Left ventricle myocardium inferior (tissue), 1 donor: ENCODE data around the gene ACADVL. TPM values are rescaled to one million over a fixed set of nuclear protein-coding genes. Genes with fewer than 3 reads are reported as not detected.
A peak's percentile ranks its signal among the peaks of the same experiment; 100 is the strongest.

ENCODE experiments used
- DNase-seq: peaks from one replicate; pipeline ENCODE4 v3.0.0-alpha.2; 2020
- H3K27ac ChIP-seq: fragments of 200-600 bp; replicated peaks from 2 replicates; pipeline ENCODE4 v1.8.0; 2021
- H3K27me3 ChIP-seq: fragments of 200-600 bp; 2 replicates; pipeline ENCODE4 v1.8.0; 2021; ENCODE audit warnings: low read depth
- H3K36me3 ChIP-seq: fragments of 200-600 bp; 2 replicates; pipeline ENCODE4 v1.8.0; 2021
- H3K4me1 ChIP-seq: fragments of 200-600 bp; 2 replicates; pipeline ENCODE4 v1.8.0; 2021
- H3K4me3 ChIP-seq: fragments of 200-600 bp; 2 replicates; pipeline ENCODE4 v1.8.0; 2021; ENCODE audit warnings: mild to moderate bottlenecking, moderate library complexity
- H3K9me3 ChIP-seq: fragments of 200-600 bp; replicated peaks from 2 replicates; pipeline ENCODE4 v1.8.0; 2021
- intact Hi-C: fragments of 100-400 bp; cut with micrococcal nuclease; formaldehyde crosslinking; loops from one replicate; pipeline ENCODE4 v1.11.0; 2022
- total RNA-seq: library from RNA; stranded (reverse); fragmentation: NEBNext Ultra II Directional; extraction: Animal tissue kit (Norgen Biotek cat#: 25700); gene quantifications from one replicate; pipeline ENCODE4 v1.2.1, GENCODE V29; 2021
- TF ChIP-seq, protein P1 (sequence below): fragments of 200-600 bp; IDR thresholded peaks from 2 replicates; pipeline ENCODE4 v1.8.0; 2021; ENCODE audit warnings: antibody characterized with exemption, mild to moderate bottlenecking, borderline replicate concordance
- donor health status: DM: no; HTN: yes; CAD: no; lungs with severe emphysema.

Gene ACADVL
- total RNA-seq, 1 donor from 2014 or later = 1,845 TPM

DNA sequence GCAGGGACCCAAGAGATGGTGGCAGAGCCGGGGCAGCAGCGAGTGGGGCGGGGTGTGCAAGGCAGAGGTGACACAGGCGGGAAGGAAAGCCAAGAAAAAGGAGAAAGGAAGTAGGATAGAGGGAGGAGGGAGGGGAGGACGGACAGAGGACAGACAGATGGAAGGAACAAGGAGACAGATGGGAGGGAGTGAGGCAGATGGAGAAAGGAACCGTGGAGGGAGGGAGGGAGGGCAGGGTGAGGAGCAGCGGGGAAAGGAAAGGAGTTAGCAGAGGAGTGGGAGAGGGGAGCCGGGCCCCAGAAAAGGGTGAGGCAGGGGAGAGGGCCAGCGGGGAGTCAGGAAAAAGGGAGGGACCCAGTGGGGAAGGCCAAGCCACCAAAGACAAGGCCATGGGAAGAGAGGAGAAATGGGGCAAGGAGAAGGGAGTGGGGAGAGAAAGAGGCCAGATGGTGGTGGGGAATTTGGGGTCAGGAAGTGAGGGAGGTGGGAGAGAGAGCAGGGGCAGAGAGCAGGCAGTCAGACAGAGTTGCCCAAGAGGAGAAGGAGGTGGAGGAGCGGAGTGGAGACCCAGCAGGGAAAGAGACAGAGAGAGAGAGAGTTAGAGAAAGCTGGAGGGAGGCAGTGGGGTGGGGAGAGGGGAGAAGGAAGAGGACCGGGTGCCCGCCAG lies 27.3 kb upstream of the ACADVL start:
- DNase-seq = no peak
- Histone ChIP-seq H3K36me3 (peaks cover 41% of the 10 kb centered on the region), H3K9me3 (no peaks in the 10 kb centered on the region), H3K27ac (no peak overlapping the region), H3K4me3 (no peak overlapping the region), H3K27me3 (no peaks in the 10 kb centered on the region), H3K4me1 (no peaks in the 10 kb centered on the region)
- TF ChIP-seq, protein P1, sequence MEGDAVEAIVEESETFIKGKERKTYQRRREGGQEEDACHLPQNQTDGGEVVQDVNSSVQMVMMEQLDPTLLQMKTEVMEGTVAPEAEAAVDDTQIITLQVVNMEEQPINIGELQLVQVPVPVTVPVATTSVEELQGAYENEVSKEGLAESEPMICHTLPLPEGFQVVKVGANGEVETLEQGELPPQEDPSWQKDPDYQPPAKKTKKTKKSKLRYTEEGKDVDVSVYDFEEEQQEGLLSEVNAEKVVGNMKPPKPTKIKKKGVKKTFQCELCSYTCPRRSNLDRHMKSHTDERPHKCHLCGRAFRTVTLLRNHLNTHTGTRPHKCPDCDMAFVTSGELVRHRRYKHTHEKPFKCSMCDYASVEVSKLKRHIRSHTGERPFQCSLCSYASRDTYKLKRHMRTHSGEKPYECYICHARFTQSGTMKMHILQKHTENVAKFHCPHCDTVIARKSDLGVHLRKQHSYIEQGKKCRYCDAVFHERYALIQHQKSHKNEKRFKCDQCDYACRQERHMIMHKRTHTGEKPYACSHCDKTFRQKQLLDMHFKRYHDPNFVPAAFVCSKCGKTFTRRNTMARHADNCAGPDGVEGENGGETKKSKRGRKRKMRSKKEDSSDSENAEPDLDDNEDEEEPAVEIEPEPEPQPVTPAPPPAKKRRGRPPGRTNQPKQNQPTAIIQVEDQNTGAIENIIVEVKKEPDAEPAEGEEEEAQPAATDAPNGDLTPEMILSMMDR = no peak
- intact Hi-C loops = no loop called here

GRCh38 chr17:7195971-7196370 lies 23.8 kb upstream of the ACADVL start:
- H3K27me3 ChIP-seq = no peaks in the 10 kb centered on the region
- no peak overlapping the region for H3K4me3 ChIP-seq
- H3K9me3 ChIP-seq = no peaks in the 10 kb centered on the region
- H3K4me1 ChIP-seq = no peaks in the 10 kb centered on the region
- peaks cover 42% of the 10 kb centered on the region for H3K36me3 ChIP-seq
- intact Hi-C loops = no loop called here
- no peak for DNase-seq
- TF ChIP-seq, protein P1 = no peak
- H3K27ac ChIP-seq = no peak overlapping the region

GRCh38 chr17:7196651-7197401 lies 22.9 kb upstream of the ACADVL start:
- intact Hi-C loops = no loop called here
- Histone ChIP-seq H3K36me3 (peaks cover 49% of the 10 kb centered on the region), H3K9me3 (no peaks in the 10 kb centered on the region), H3K4me1 (no peaks in the 10 kb centered on the region), H3K27ac (no peak overlapping the region), H3K4me3 (no peak overlapping the region), H3K27me3 (no peaks in the 10 kb centered on the region)
- DNase-seq = no peak
- TF ChIP-seq, protein P1 = no peak

DNA sequence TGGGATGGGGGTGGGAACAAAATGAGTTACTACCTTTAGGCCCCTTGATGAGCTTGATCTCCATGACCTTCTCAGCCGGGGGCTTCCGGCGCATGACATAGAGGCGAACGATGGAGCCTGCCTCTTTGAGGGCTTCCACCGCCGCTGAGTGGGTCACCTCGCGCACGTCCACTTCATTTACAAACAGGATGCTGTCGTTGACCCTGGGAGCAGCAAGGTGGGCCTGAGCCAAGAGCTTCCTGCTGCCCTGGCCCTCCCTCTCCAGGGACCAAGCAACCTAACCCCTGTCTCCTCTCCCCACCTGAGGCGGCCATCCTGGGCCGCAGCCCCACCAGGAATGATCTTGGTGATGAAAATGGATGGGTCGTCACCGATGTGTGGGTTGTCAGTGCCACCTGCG lies 16.3 kb upstream of the ACADVL start:
- intact Hi-C loops = no loop called here
- Histone ChIP-seq H3K4me3 (no peak overlapping the region), H3K4me1 (peaks cover 15% of the 10 kb centered on the region), H3K27me3 (no peaks in the 10 kb centered on the region), H3K27ac (no peak overlapping the region), H3K36me3 (peaks cover 25% of the 10 kb centered on the region), H3K9me3 (no peaks in the 10 kb centered on the region)
- peak; percentile 14 for DNase-seq
- TF ChIP-seq, protein P1 = no peak

DNA sequence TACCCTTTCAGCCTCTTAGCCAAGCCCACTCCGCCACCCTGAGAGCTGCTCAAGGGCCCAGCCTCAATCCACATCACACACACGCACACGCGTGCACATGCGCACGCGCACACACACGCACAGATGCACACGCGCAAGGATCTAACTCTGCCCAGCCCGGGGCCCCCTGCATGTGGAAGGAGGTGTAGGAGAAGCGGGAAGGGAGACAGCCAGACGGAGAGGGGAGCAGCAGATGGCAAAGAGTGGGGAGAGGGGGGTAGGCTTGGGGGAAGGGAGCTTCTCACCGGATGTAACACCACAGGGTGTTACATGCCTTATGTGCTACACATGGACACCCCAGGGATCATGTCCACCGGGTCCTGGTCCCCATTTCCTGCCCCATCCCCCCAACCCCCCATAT lies 15.4 kb upstream of the ACADVL start:
- H3K4me3 ChIP-seq = peak overlapping the region; percentile 70
- H3K9me3 ChIP-seq = no peaks in the 10 kb centered on the region
- peaks cover 25% of the 10 kb centered on the region for H3K36me3 ChIP-seq
- DNase-seq = no peak
- H3K27me3 ChIP-seq = no peaks in the 10 kb centered on the region
- peaks cover 15% of the 10 kb centered on the region for H3K4me1 ChIP-seq
- intact Hi-C loops = no loop called here
- TF ChIP-seq, protein P1 = no peak
- peak overlapping the region; percentile 72 for H3K27ac ChIP-seq
